Measurements from ENCODE around the gene SDCCAG8. TPM values are rescaled to one million over a fixed set of nuclear protein-coding genes. Genes with fewer than 3 reads are reported as not detected.

Gene SDCCAG8
- total and polyA plus RNA-seq, 4 donors = 8.5 to 25.8 (median 17.5) TPM

DNA sequence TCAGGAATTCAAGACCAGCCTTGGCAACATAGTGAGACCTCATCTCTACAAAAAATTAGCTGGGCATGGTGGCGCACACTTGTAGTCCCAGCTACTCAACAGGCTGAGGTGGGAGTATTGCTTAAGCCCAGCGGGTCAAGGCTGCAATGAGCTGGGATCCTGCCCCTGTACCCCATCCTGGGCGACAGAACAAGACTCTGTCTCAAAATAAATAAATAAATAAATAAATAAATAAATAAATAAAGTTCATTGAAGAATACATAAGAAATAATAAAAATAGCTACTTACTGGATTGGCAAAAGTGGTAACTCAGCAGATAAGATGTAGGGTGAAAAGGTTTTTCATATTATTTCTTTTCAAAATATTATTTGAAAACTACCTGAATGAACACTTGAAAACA, 6.6 kb upstream of the SDCCAG8 start:
- H3K4me1 ChIP-seq (ENCODE audit: control insufficient read depth in 4 of 4, insufficient read depth in 4 of 4, low read length in 3 of 4) = peaks cover 4 to 11% (median 8%) of the 10 kb centered on the region in 4 donors

DNA sequence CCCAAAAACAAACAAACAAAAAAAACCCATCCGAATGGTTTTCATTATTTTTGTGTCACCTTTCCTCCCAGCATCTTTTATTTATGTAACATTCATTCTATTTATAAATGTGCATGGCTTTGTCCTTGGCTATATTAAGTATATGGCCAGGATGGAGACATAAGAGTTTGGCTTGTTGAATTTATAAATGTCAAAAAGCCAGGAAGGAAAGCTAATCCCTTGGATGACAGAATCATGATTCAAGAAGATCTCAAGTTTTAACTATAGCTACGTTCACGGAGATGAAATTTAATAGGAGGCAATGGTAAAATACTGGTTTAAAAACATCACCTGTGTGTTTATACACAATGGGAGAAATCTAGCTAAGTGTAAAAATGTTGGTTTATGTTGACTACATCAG, 5.7 kb upstream of the SDCCAG8 start:
- H3K9ac ChIP-seq (ENCODE audit: low read depth in 1 of 2, low read length in 2 of 2) = no peak overlapping the region
- no peak overlapping the region for H3K4me3 ChIP-seq (ENCODE audit: low read depth in 1 of 3, low read length in 3 of 3)
- DNase-seq (ENCODE audit: low spot score) = no peak
- 91% methylated on average over 3 of the region's 3 CpGs for WGBS
- H3K27ac ChIP-seq (ENCODE audit: low read depth in 1 of 2, low read length in 2 of 2) = no peak overlapping the region
- no peaks in the 10 kb centered on the region for H3K27me3 ChIP-seq (ENCODE audit: control insufficient read depth in 4 of 4, insufficient read depth in 4 of 4, low read length in 3 of 4)
- peaks cover 4 to 11% (median 8%) of the 10 kb centered on the region in 4 donors for H3K4me1 ChIP-seq (ENCODE audit: control insufficient read depth in 4 of 4, insufficient read depth in 4 of 4, low read length in 3 of 4)
- no peaks in the 10 kb centered on the region for H3K36me3 ChIP-seq (ENCODE audit: control insufficient read depth in 4 of 4, insufficient read depth in 3 of 4, low read depth in 1 of 4, low read length in 3 of 4)
- H3K9me3 ChIP-seq (ENCODE audit: control insufficient read depth in 4 of 4, low read length in 3 of 4) = no peaks in the 10 kb centered on the region
- TF ChIP-seq, protein P1, sequence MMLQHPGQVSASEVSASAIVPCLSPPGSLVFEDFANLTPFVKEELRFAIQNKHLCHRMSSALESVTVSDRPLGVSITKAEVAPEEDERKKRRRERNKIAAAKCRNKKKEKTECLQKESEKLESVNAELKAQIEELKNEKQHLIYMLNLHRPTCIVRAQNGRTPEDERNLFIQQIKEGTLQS (IDR thresholded peaks at IDR 0.05) = no peak
- TF ChIP-seq, protein P2, sequence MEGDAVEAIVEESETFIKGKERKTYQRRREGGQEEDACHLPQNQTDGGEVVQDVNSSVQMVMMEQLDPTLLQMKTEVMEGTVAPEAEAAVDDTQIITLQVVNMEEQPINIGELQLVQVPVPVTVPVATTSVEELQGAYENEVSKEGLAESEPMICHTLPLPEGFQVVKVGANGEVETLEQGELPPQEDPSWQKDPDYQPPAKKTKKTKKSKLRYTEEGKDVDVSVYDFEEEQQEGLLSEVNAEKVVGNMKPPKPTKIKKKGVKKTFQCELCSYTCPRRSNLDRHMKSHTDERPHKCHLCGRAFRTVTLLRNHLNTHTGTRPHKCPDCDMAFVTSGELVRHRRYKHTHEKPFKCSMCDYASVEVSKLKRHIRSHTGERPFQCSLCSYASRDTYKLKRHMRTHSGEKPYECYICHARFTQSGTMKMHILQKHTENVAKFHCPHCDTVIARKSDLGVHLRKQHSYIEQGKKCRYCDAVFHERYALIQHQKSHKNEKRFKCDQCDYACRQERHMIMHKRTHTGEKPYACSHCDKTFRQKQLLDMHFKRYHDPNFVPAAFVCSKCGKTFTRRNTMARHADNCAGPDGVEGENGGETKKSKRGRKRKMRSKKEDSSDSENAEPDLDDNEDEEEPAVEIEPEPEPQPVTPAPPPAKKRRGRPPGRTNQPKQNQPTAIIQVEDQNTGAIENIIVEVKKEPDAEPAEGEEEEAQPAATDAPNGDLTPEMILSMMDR (IDR thresholded peaks at IDR 0.05; ENCODE audit: low read depth, low read length, missing input control) = no peak
- TF ChIP-seq SP1 (IDR thresholded peaks at IDR 0.05) (no peak), YY1 (IDR thresholded peaks at IDR 0.05) (no peak), JUND (IDR thresholded peaks at IDR 0.05) (no peak), GABPA (IDR thresholded peaks at IDR 0.05 in 1 of 2, conservative IDR thresholded peaks at IDR 0.05 in 1 of 2) (no peak), EGR1 (IDR thresholded peaks at IDR 0.05; ENCODE audit: low read depth in 2 of 2) (no peak), NR2F2 (IDR thresholded peaks at IDR 0.05) (no peak)
- TF ChIP-seq, protein P3, sequence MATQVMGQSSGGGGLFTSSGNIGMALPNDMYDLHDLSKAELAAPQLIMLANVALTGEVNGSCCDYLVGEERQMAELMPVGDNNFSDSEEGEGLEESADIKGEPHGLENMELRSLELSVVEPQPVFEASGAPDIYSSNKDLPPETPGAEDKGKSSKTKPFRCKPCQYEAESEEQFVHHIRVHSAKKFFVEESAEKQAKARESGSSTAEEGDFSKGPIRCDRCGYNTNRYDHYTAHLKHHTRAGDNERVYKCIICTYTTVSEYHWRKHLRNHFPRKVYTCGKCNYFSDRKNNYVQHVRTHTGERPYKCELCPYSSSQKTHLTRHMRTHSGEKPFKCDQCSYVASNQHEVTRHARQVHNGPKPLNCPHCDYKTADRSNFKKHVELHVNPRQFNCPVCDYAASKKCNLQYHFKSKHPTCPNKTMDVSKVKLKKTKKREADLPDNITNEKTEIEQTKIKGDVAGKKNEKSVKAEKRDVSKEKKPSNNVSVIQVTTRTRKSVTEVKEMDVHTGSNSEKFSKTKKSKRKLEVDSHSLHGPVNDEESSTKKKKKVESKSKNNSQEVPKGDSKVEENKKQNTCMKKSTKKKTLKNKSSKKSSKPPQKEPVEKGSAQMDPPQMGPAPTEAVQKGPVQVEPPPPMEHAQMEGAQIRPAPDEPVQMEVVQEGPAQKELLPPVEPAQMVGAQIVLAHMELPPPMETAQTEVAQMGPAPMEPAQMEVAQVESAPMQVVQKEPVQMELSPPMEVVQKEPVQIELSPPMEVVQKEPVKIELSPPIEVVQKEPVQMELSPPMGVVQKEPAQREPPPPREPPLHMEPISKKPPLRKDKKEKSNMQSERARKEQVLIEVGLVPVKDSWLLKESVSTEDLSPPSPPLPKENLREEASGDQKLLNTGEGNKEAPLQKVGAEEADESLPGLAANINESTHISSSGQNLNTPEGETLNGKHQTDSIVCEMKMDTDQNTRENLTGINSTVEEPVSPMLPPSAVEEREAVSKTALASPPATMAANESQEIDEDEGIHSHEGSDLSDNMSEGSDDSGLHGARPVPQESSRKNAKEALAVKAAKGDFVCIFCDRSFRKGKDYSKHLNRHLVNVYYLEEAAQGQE (IDR thresholded peaks at IDR 0.05) = no peak
- TF ChIP-seq, protein P4, sequence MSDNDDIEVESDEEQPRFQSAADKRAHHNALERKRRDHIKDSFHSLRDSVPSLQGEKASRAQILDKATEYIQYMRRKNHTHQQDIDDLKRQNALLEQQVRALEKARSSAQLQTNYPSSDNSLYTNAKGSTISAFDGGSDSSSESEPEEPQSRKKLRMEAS (IDR thresholded peaks at IDR 0.05) = no peak

More for the DNA sequence above, 6.6 kb upstream of the SDCCAG8 start:
- Histone ChIP-seq H3K36me3 (ENCODE audit: control insufficient read depth in 4 of 4, insufficient read depth in 3 of 4, low read depth in 1 of 4, low read length in 3 of 4) (no peaks in the 10 kb centered on the region), H3K27me3 (ENCODE audit: control insufficient read depth in 4 of 4, insufficient read depth in 4 of 4, low read length in 3 of 4) (no peaks in the 10 kb centered on the region), H3K9me3 (ENCODE audit: control insufficient read depth in 4 of 4, low read length in 3 of 4) (no peaks in the 10 kb centered on the region), H3K27ac (ENCODE audit: low read depth in 1 of 2, low read length in 2 of 2) (no peak overlapping the region), H3K4me3 (ENCODE audit: low read depth in 1 of 3, low read length in 3 of 3) (no peak overlapping the region), H3K9ac (ENCODE audit: low read depth in 1 of 2, low read length in 2 of 2) (no peak overlapping the region)
- WGBS = 97% methylated on average over 3 of the region's 3 CpGs
- DNase-seq (ENCODE audit: low spot score) = no peak
- TF ChIP-seq RXRA (IDR thresholded peaks at IDR 0.05) (no peak), FOXA1 (IDR thresholded peaks at IDR 0.05) (no peak), TAF1 (conservative IDR thresholded peaks at IDR 0.05) (no peak), FOXA2 (IDR thresholded peaks at IDR 0.05) (no peak), JUND (IDR thresholded peaks at IDR 0.05) (no peak), YY1 (IDR thresholded peaks at IDR 0.05) (no peak), EGR1 (IDR thresholded peaks at IDR 0.05; ENCODE audit: low read depth in 2 of 2) (no peak), RAD21 (IDR thresholded peaks at IDR 0.05) (no peak), HNF4A (conservative IDR thresholded peaks at IDR 0.05) (no peak)
- TF ChIP-seq, protein P4 (IDR thresholded peaks at IDR 0.05) = no peak
- TF ChIP-seq, protein P3 (IDR thresholded peaks at IDR 0.05) = no peak
- TF ChIP-seq, protein P2 (IDR thresholded peaks at IDR 0.05; ENCODE audit: low read depth, low read length, missing input control) = no peak
- TF ChIP-seq, protein P1 (IDR thresholded peaks at IDR 0.05) = no peak
